Measurements from ENCODE around the gene GRK1. TPM values are rescaled to one million over a fixed set of nuclear protein-coding genes. Genes with fewer than 3 reads are reported as not detected.
A peak's percentile ranks its signal among the peaks of the same experiment; 100 is the strongest.
"Not testable (repeated sequence)": the region's sequence is repeated elsewhere in the genome, so short reads cannot be mapped to it uniquely, and the experiment has no call there.

GRK1 gene
- not detected in 2 replicates for total RNA-seq

- no peak for DNase-seq (ENCODE audit: low read depth in 2 of 2)
These were observed at the start of gene GRK1 for GRCh38 chr13:113666951-113667701. TSS of gene GRK1 (plus strand) at chr13:113667219. CDS start at chr13:113667387, 168 bp downstream.

GRCh38 chr13:113617961-113618360, 49.1 kb upstream of the GRK1 start:
- DNase-seq (ENCODE audit: low read depth in 2 of 2): no peak

GRCh38 chr13:113618455-113618854, 48.6 kb upstream of the GRK1 start:
- no peak for DNase-seq (ENCODE audit: low read depth in 2 of 2)

- no peak for DNase-seq (ENCODE audit: low read depth in 2 of 2)
These were observed 46.8 kb upstream of the GRK1 start for GRCh38 chr13:113620036-113620796.

GRCh38 chr13:113621046-113621445, 46.0 kb upstream of the GRK1 start:
- no peak for DNase-seq (ENCODE audit: low read depth in 2 of 2)

- DNase-seq (ENCODE audit: low read depth in 2 of 2): peak in 1 of 2 donors; percentile 12
These were observed 45.5 kb upstream of the GRK1 start for GRCh38 chr13:113621498-113621897.

GRCh38 chr13:113621986-113622550, 45.0 kb upstream of the GRK1 start:
- not testable (repeated sequence) for DNase-seq (ENCODE audit: low read depth in 2 of 2)

- no peak for DNase-seq (ENCODE audit: low read depth in 2 of 2)
These were observed 44.1 kb upstream of the GRK1 start for GRCh38 chr13:113622791-113623490.

GRCh38 chr13:113623491-113624234, 43.4 kb upstream of the GRK1 start:
- no peak for DNase-seq (ENCODE audit: low read depth in 2 of 2)

- DNase-seq (ENCODE audit: low read depth in 2 of 2): no peak
These were observed 42.8 kb upstream of the GRK1 start for GRCh38 chr13:113624235-113624587.

GRCh38 chr13:113624640-113625304, 42.2 kb upstream of the GRK1 start:
- DNase-seq (ENCODE audit: low read depth in 2 of 2): not testable (repeated sequence)

GRCh38 chr13:113625965-113626721, 40.9 kb upstream of the GRK1 start:
- DNase-seq (ENCODE audit: low read depth in 2 of 2): peak in 1 of 2 donors; percentile 4

GRCh38 chr13:113627136-113627535, 39.9 kb upstream of the GRK1 start:
- DNase-seq (ENCODE audit: low read depth in 2 of 2): no peak

GRCh38 chr13:113628291-113629270, 38.4 kb upstream of the GRK1 start:
- DNase-seq (ENCODE audit: low read depth in 2 of 2): peak in 1 of 2 donors; percentile 24

- DNase-seq (ENCODE audit: low read depth in 2 of 2): no peak
These were observed 37.2 kb upstream of the GRK1 start for GRCh38 chr13:113629866-113630265.

- no peak for DNase-seq (ENCODE audit: low read depth in 2 of 2)
These were observed 36.7 kb upstream of the GRK1 start for GRCh38 chr13:113630296-113630695.

GRCh38 chr13:113630804-113631203, 36.2 kb upstream of the GRK1 start:
- no peak for DNase-seq (ENCODE audit: low read depth in 2 of 2)

GRCh38 chr13:113631341-113632095, 35.5 kb upstream of the GRK1 start:
- no peak for DNase-seq (ENCODE audit: low read depth in 2 of 2)

All from dermis microvascular lymphatic vessel endothelial cell (primary cell).